Measurements from ENCODE around the gene MEOX2. TPM values are rescaled to one million over a fixed set of nuclear protein-coding genes. Genes with fewer than 3 reads are reported as not detected.
A peak's percentile ranks its signal among the peaks of the same experiment; 100 is the strongest.

MEOX2 gene
- total and polyA plus RNA-seq, 3 donors from 2014 or later: 3.7 to 4.9 (median 4.0) TPM

GRCh38 chr7:15703732-15704131 lies 17.2 kb upstream of the MEOX2 start:
- DNase-seq: no peak
- intact Hi-C loops (cut with DNase I; ENCODE audit: low total_unique reads): no loop called here
- Histone ChIP-seq H3K9me3 (no peaks in the 10 kb centered on the region), H3K27me3 (no peaks in the 10 kb centered on the region), H3K36me3 (ENCODE audit: low read depth, missing control alignments) (no peaks in the 10 kb centered on the region), H3K4me3 (no peak overlapping the region), H3K4me1 (no peaks in the 10 kb centered on the region), H3K27ac (no peak overlapping the region)
- 92 to 93% methylated on average over 1 of the region's 1 CpG for WGBS, 2 donors
- TF ChIP-seq POLR2A (IDR thresholded peaks at IDR 0.05) (no peak), CTCF (IDR thresholded peaks at IDR 0.05) (no peak)

GRCh38 chr7:15692501-15693020 lies 6.1 kb upstream of the MEOX2 start:
- no peaks in the 10 kb centered on the region for H3K36me3 ChIP-seq (ENCODE audit: low read depth, missing control alignments)
- TF ChIP-seq CTCF (IDR thresholded peaks at IDR 0.05): no peak
- TF ChIP-seq POLR2A (IDR thresholded peaks at IDR 0.05): no peak
- intact Hi-C loops (cut with DNase I; ENCODE audit: low total_unique reads): loop anchor here (10.0 kb wide), 1 partner anchor 732 kb away; the partner anchor contains the start of gene CRPPA
- H3K9me3 ChIP-seq: no peaks in the 10 kb centered on the region
- no peaks in the 10 kb centered on the region for H3K27me3 ChIP-seq
- WGBS, 2 donors: 87 to 93% methylated on average over 5 of the region's 5 CpGs
- H3K4me1 ChIP-seq: no peaks in the 10 kb centered on the region
- no peak overlapping the region for H3K27ac ChIP-seq
- no peak overlapping the region for H3K4me3 ChIP-seq
- no peak for DNase-seq

- 31 to 44% methylated on average over 2 of the region's 2 CpGs for WGBS, 2 donors
- Histone ChIP-seq H3K4me1 (peaks cover 10% of the 10 kb centered on the region), H3K27me3 (no peaks in the 10 kb centered on the region), H3K36me3 (ENCODE audit: low read depth, missing control alignments) (no peaks in the 10 kb centered on the region), H3K9me3 (no peaks in the 10 kb centered on the region), H3K4me3 (no peak overlapping the region), H3K27ac (no peak overlapping the region)
- no peak for DNase-seq
- intact Hi-C loops (cut with DNase I; ENCODE audit: low total_unique reads): no loop called here
- TF ChIP-seq CTCF (IDR thresholded peaks at IDR 0.05) (no peak), POLR2A (IDR thresholded peaks at IDR 0.05) (no peak)
Observed at GRCh38 chr7:15688911-15689310, 2.4 kb upstream of the MEOX2 start.

- Histone ChIP-seq H3K4me1 (peaks cover 10% of the 10 kb centered on the region), H3K27me3 (no peaks in the 10 kb centered on the region), H3K27ac (peak overlapping the region in 1 of 2 donors; percentile 84), H3K4me3 (peak overlapping the region in 1 of 2 donors; percentile 67), H3K36me3 (ENCODE audit: low read depth, missing control alignments) (no peaks in the 10 kb centered on the region), H3K9me3 (no peaks in the 10 kb centered on the region)
- no peak for DNase-seq
- WGBS, 2 donors: 11 to 14% methylated on average over 10 of the region's 10 CpGs
- intact Hi-C loops (cut with DNase I; ENCODE audit: low total_unique reads): no loop called here
- TF ChIP-seq CTCF (IDR thresholded peaks at IDR 0.05) (no peak), POLR2A (IDR thresholded peaks at IDR 0.05) (no peak)
Observed at GRCh38 chr7:15688279-15688626, 1.8 kb upstream of the MEOX2 start.

GRCh38 chr7:15687546-15688278 lies 1.2 kb upstream of the MEOX2 start:
- Histone ChIP-seq H3K4me1 (peaks cover 10% of the 10 kb centered on the region), H3K27me3 (no peaks in the 10 kb centered on the region), H3K27ac (peak overlapping the region in 1 of 2 donors; percentile 84), H3K36me3 (ENCODE audit: low read depth, missing control alignments) (no peaks in the 10 kb centered on the region), H3K9me3 (no peaks in the 10 kb centered on the region), H3K4me3 (peak overlapping the region; percentile 66 to 67)
- intact Hi-C loops (cut with DNase I; ENCODE audit: low total_unique reads): no loop called here
- DNase-seq: peak; percentile 27
- no peak for TF ChIP-seq POLR2A (IDR thresholded peaks at IDR 0.05)
- no peak for TF ChIP-seq CTCF (IDR thresholded peaks at IDR 0.05)
- WGBS, 2 donors: 19 to 23% methylated on average over 21 of the region's 21 CpGs

All from testis (tissue), 3 donors.